Keratinocyte (primary cell): ENCODE results near the gene ATF1. TPM values are rescaled to one million over a fixed set of nuclear protein-coding genes. Genes with fewer than 3 reads are reported as not detected.
"Not testable (repeated sequence)": the region's sequence is repeated elsewhere in the genome, so short reads cannot be mapped to it uniquely, and the experiment has no call there.

ENCODE experiments used
- DNase-seq: peaks from one replicate; pipeline ENCODE4 v3.0.0-alpha.2; 2011; ENCODE audit warnings: low read depth, missing footprints, low spot score
- FAIRE-seq: peaks from 2 replicates; lab custom pipeline; 2011; peaks lifted over from hg19 to GRCh38; lab: Jason Lieb, UNC
- H2AFZ ChIP-seq: 2 replicates; pipeline ENCODE4 v1.6.0; 2012; ENCODE audit warnings: low read length, control low read depth, inconsistent platforms; ENCODE audit not compliant: control insufficient read depth
- H3K27ac ChIP-seq: 2 replicates; pipeline ENCODE4 v1.5.1; 2011; ENCODE audit warnings: low read length; ENCODE audit not compliant: control insufficient read depth, insufficient read depth
- H3K27me3 ChIP-seq: 3 replicates; pipeline ENCODE4 v1.6.0; 2011; ENCODE audit warnings: low read length; ENCODE audit not compliant: control insufficient read depth, insufficient read depth; ENCODE audit errors: extremely low read depth
- H3K36me3 ChIP-seq, 2 experiments: 2 replicates in 1 of 2; 3 replicates in 1 of 2; pipeline ENCODE4 v1.5.1; 2011; ENCODE audit warnings: low read length in 2 of 2, mild to moderate bottlenecking in 1 of 2; ENCODE audit not compliant: control insufficient read depth in 2 of 2, insufficient read depth in 2 of 2; ENCODE audit errors: extremely low read depth in 1 of 2
- H3K4me1 ChIP-seq: 3 replicates; pipeline ENCODE4 v1.5.1; 2011; ENCODE audit warnings: low read length; ENCODE audit not compliant: control insufficient read depth, insufficient read depth; ENCODE audit errors: extremely low read depth
- H3K4me2 ChIP-seq: 3 replicates; pipeline ENCODE4 v1.6.0; 2011; ENCODE audit warnings: low read depth, low read length; ENCODE audit not compliant: control insufficient read depth, insufficient read depth; ENCODE audit errors: extremely low read depth
- H3K4me3 ChIP-seq, 3 experiments: fragments of 200-600 bp in 1 of 3; sonication (generic) in 1 of 3; 2 replicates in 2 of 3; 3 replicates in 1 of 3; pipeline ENCODE4 v1.5.1; 2011 to 2016; ENCODE audit warnings: low read length in 3 of 3, mild to moderate bottlenecking in 3 of 3, control low read depth in 2 of 3, inconsistent platforms in 1 of 3, low read depth in 1 of 3, mixed read lengths in 1 of 3, mixed run types in 1 of 3, moderate library complexity in 1 of 3; ENCODE audit not compliant: control insufficient read depth in 2 of 3, insufficient read depth in 2 of 3; ENCODE audit errors: extremely low read depth in 1 of 3
- H3K79me2 ChIP-seq: 2 replicates; pipeline ENCODE4 v1.6.0; 2012; ENCODE audit warnings: low read length; ENCODE audit not compliant: control insufficient read depth, insufficient read depth
- H3K9ac ChIP-seq: 3 replicates; pipeline ENCODE4 v1.6.0; 2011; ENCODE audit warnings: low read length; ENCODE audit not compliant: control insufficient read depth, insufficient read depth; ENCODE audit errors: extremely low read depth
- H3K9me1 ChIP-seq: 3 replicates; pipeline ENCODE4 v1.6.0; 2011; ENCODE audit warnings: low read length; ENCODE audit not compliant: control insufficient read depth, insufficient read depth; ENCODE audit errors: extremely low read depth
- H3K9me3 ChIP-seq: 2 replicates; pipeline ENCODE4 v1.5.1; 2012; ENCODE audit warnings: low read depth, low read length; ENCODE audit not compliant: control insufficient read depth
- H4K20me1 ChIP-seq: 3 replicates; pipeline ENCODE4 v1.6.0; 2011; ENCODE audit warnings: low read length; ENCODE audit not compliant: control insufficient read depth, insufficient read depth; ENCODE audit errors: extremely low read depth
- CTCF ChIP-seq, 3 experiments: IDR thresholded peaks in 1 of 3; conservative IDR thresholded peaks in 1 of 3; optimal IDR thresholded peaks in 1 of 3; 2 replicates in 2 of 3; 3 replicates in 1 of 3; pipeline versions ENCODE3 to v1.5.1; 2011; ENCODE audit warnings: low read length in 3 of 3, mild to moderate bottlenecking in 3 of 3, moderate library complexity in 2 of 3, control low read depth in 1 of 3, inconsistent platforms in 1 of 3; ENCODE audit not compliant: insufficient read depth in 2 of 3; ENCODE audit errors: extremely low read depth in 1 of 3
- EZH2 ChIP-seq: IDR thresholded peaks from one replicate; pipeline ENCODE4 v1.6.1; 2012; ENCODE audit warnings: inconsistent platforms, mild to moderate bottlenecking, low read length, moderate library complexity
- dilution Hi-C: fragments of 300-500 bp; cut with MboI; formaldehyde crosslinking; loops from one replicate; pipeline ENCODE4 v1.7.0; 2020; ENCODE audit warnings: low sequenced_read_pairs; ENCODE audit not compliant: extremely low pct_ligation_motif_present
- polyA plus RNA-seq, 5 experiments: library from polyadenylated mRNA; depleted of rRNA in 3 of 5; stranded (reverse) in 3 of 5; stranded (forward) in 1 of 5; unstranded in 1 of 5; fragments of >200 nt; gene quantifications; 1 replicate in 1 of 5; 2 replicates in 3 of 5; 3 replicates in 1 of 5; pipeline versions ENCODE4 v1.2.1 to v1.2.3, GENCODE V29; 2011 to 2012; ENCODE audit warnings: missing spikeins in 2 of 5, low read depth in 1 of 5, low replicate concordance in 1 of 5

The ATF1 gene
- polyA plus RNA-seq, 1 donor (not counting 4 experiments of a cell fraction or from before 2014, with no cell fraction given) = 37.4 TPM

GRCh38 chr12:50845021-50845647 is 81.2 kb downstream of the ATF1 start:
- no peaks in the 10 kb centered on the region for H3K79me2 ChIP-seq
- no peaks in the 10 kb centered on the region for H3K36me3 ChIP-seq
- H3K9ac ChIP-seq = no peak overlapping the region
- H3K9me1 ChIP-seq = no peaks in the 10 kb centered on the region
- TF ChIP-seq EZH2 = no peak
- TF ChIP-seq CTCF (optimal IDR thresholded peaks at IDR 0.05 in 1 of 3, IDR thresholded peaks at IDR 0.05 in 1 of 3, conservative IDR thresholded peaks at IDR 0.05 in 1 of 3; ENCODE audit: extremely low read depth in 1 of 3, insufficient read depth in 2 of 3, low read length in 3 of 3) = no peak
- no peak overlapping the region for H2AFZ ChIP-seq
- H3K27me3 ChIP-seq = no peaks in the 10 kb centered on the region
- FAIRE-seq (no peak), DNase-seq (no peak)
- H3K9me3 ChIP-seq = peaks cover 2% of the 10 kb centered on the region
- H3K4me3 ChIP-seq = no peak overlapping the region
- H3K27ac ChIP-seq = no peak overlapping the region
- no peak overlapping the region for H3K4me2 ChIP-seq
- peaks cover 5% of the 10 kb centered on the region for H3K4me1 ChIP-seq
- dilution Hi-C loops = no loop called here
- H4K20me1 ChIP-seq = no peaks in the 10 kb centered on the region

- H3K4me2 ChIP-seq = no peak overlapping the region
- H3K4me1 ChIP-seq = no peaks in the 10 kb centered on the region
- dilution Hi-C loops = no loop called here
- DNase-seq (no peak), FAIRE-seq (no peak)
- H2AFZ ChIP-seq = no peak overlapping the region
- H3K4me3 ChIP-seq = no peak overlapping the region
- no peak overlapping the region for H3K9ac ChIP-seq
- no peak overlapping the region for H3K27ac ChIP-seq
- no peaks in the 10 kb centered on the region for H3K79me2 ChIP-seq
- no peaks in the 10 kb centered on the region for H3K9me3 ChIP-seq
- TF ChIP-seq CTCF (optimal IDR thresholded peaks at IDR 0.05 in 1 of 3, IDR thresholded peaks at IDR 0.05 in 1 of 3, conservative IDR thresholded peaks at IDR 0.05 in 1 of 3; ENCODE audit: extremely low read depth in 1 of 3, insufficient read depth in 2 of 3, low read length in 3 of 3) (no peak), EZH2 (no peak)
- H3K9me1 ChIP-seq = no peaks in the 10 kb centered on the region
- H3K27me3 ChIP-seq = no peaks in the 10 kb centered on the region
- H3K36me3 ChIP-seq = no peaks in the 10 kb centered on the region
- no peaks in the 10 kb centered on the region for H4K20me1 ChIP-seq
Measured at GRCh38 chr12:50848963-50849362, 85.1 kb downstream of the ATF1 start.

- H3K27ac ChIP-seq, H3K27me3 ChIP-seq, H4K20me1 ChIP-seq, H3K79me2 ChIP-seq, H3K9ac ChIP-seq, DNase-seq, H3K4me3 ChIP-seq, H3K36me3 ChIP-seq, dilution Hi-C loops, H3K4me2 ChIP-seq, H2AFZ ChIP-seq, H3K4me1 ChIP-seq, FAIRE-seq, H3K9me1 ChIP-seq, H3K9me3 ChIP-seq: not testable (repeated sequence)
Measured at GRCh38 chr12:50855218-50855617, 91.3 kb downstream of the ATF1 start.

- FAIRE-seq, H3K27me3 ChIP-seq, H3K9me3 ChIP-seq, H3K9ac ChIP-seq, H3K36me3 ChIP-seq, H3K4me2 ChIP-seq, H3K4me3 ChIP-seq, H3K9me1 ChIP-seq, H3K4me1 ChIP-seq, H3K27ac ChIP-seq, dilution Hi-C loops, H3K79me2 ChIP-seq, H4K20me1 ChIP-seq, H2AFZ ChIP-seq, DNase-seq: not testable (repeated sequence)
Measured at GRCh38 chr12:50855679-50856078, 91.8 kb downstream of the ATF1 start.
